ENCODE data around the gene TAGAP.

- TF ChIP-seq RAD21 (IDR thresholded peaks at IDR 0.05; ENCODE audit: insufficient read depth, low read depth, low read length) (no peak), DPF2 (IDR thresholded peaks at IDR 0.05) (no peak), PRDM15 (CRISPR knock-in tag; IDR thresholded peaks at IDR 0.05) (no peak), NRF1 (conservative IDR thresholded peaks at IDR 0.05; ENCODE audit: low read depth, low read length) (no peak), TAF1 (IDR thresholded peaks at IDR 0.05; ENCODE audit: borderline replicate concordance, low read depth, low read length) (no peak), POLR2A (IDR thresholded peaks at IDR 0.05; ENCODE audit: low read depth, low read length) (no peak)
These were observed 7.9 kb upstream of the TAGAP start for GRCh38 chr6:159052720-159053119.
